ENCODE data around the gene ZNF223. TPM values are rescaled to one million over a fixed set of nuclear protein-coding genes. Genes with fewer than 3 reads are reported as not detected.

Gene ZNF223
- total RNA-seq, 1 experiment from 2014 or later = 3.5 TPM

DNA sequence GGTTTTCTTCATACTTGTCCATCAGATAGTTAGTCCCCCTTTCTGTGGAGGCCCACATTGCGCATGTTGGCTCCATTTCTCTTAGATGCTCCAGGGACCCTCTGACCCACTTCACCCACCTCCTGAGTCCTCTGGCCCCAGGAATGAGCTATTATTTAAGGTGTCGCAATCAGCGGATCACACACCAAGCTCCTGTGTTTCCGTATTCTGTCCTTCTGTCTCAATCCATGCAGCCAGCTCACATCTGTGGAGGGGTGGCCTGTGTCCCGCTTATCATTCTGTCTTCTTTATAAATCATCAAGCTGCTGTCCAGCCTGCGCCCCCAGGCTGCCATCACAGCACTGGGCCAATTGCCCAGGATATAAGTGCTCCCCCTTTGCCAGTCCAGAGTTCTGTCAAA lies 44.4 kb upstream of the ZNF223 start:
- ChIA-PET POLR2A (ENCODE audit: unreplicated experiment) (interaction anchor here (0.6 kb wide), 2 partner anchors 17 to 534 kb away, joined by 4 to 10 read pairs; no protein-coding TSS in a partner anchor), CTCF (no interaction called here)
- Histone ChIP-seq H3K79me2 (ENCODE audit: low read depth) (0 out of 2 replicates have a peak, but pooled peaks cover 3% of the 10 kb centered on the region), H3K36me3 (ENCODE audit: low read depth) (peaks cover 36% of the 10 kb centered on the region), H3K27me3 (ENCODE audit: insufficient read depth, low read depth) (no peaks in the 10 kb centered on the region), H3K27ac (no peak overlapping the region), H3K9me2 (ENCODE audit: insufficient read depth) (no peaks in the 10 kb centered on the region), H3K4me3 (no peak overlapping the region), H3F3A (ENCODE audit: insufficient read depth, low read depth) (0 out of 2 replicates have a peak, but pooled peaks cover 3% of the 10 kb centered on the region), H3K9me3 (ENCODE audit: insufficient read depth, low read depth) (peaks cover 30% of the 10 kb centered on the region), H4K20me1 (ENCODE audit: insufficient read depth) (no peaks in the 10 kb centered on the region), H2AFZ (no peak overlapping the region), H3K4me2 (no peak overlapping the region), H3K4me1 (replicated peaks; ENCODE audit: insufficient read depth) (peaks cover 7% of the 10 kb centered on the region)
- TF ChIP-seq, protein P1, sequence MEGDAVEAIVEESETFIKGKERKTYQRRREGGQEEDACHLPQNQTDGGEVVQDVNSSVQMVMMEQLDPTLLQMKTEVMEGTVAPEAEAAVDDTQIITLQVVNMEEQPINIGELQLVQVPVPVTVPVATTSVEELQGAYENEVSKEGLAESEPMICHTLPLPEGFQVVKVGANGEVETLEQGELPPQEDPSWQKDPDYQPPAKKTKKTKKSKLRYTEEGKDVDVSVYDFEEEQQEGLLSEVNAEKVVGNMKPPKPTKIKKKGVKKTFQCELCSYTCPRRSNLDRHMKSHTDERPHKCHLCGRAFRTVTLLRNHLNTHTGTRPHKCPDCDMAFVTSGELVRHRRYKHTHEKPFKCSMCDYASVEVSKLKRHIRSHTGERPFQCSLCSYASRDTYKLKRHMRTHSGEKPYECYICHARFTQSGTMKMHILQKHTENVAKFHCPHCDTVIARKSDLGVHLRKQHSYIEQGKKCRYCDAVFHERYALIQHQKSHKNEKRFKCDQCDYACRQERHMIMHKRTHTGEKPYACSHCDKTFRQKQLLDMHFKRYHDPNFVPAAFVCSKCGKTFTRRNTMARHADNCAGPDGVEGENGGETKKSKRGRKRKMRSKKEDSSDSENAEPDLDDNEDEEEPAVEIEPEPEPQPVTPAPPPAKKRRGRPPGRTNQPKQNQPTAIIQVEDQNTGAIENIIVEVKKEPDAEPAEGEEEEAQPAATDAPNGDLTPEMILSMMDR (conservative IDR thresholded peaks at IDR 0.05) = no peak
- no peak for TF ChIP-seq EZH2 (IDR thresholded peaks at IDR 0.05; ENCODE audit: low read depth)
- BruUV-seq (replicated peaks) = no TSS peak
- DNase-seq = no peak
- intact Hi-C loops (cut with micrococcal nuclease; ENCODE audit: unreplicated experiment) = no loop called here

DNA sequence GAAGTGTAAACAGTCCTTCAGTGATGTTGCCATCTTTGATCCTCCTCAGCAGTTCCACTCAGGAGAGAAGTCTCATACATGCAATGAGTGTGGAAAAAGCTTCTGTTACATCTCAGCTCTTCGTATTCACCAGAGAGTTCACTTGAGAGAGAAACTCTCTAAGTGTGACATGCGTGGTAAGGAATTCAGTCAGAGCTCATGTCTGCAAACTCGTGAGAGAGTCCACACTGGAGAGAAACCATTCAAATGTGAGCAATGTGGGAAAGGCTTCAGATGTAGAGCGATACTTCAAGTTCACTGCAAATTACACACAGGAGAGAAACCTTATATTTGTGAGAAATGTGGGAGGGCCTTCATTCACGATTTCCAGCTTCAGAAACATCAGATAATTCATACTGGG lies 41.4 kb upstream of the ZNF223 start:
- no peak for TF ChIP-seq EZH2 (IDR thresholded peaks at IDR 0.05; ENCODE audit: low read depth)
- TF ChIP-seq, protein P1 (conservative IDR thresholded peaks at IDR 0.05) = no peak
- H3K36me3 ChIP-seq (ENCODE audit: low read depth) = peaks cover 36% of the 10 kb centered on the region

GRCh38 chr19:44019498-44019897 lies 32.3 kb upstream of the ZNF223 start:
- intact Hi-C loops (cut with micrococcal nuclease; ENCODE audit: unreplicated experiment) = no loop called here
- CTCF ChIA-PET = no interaction called here
- H3K79me2 ChIP-seq (ENCODE audit: low read depth) = no peaks in the 10 kb centered on the region
- no peaks in the 10 kb centered on the region for H3K4me1 ChIP-seq (replicated peaks; ENCODE audit: insufficient read depth)
- no peaks in the 10 kb centered on the region for H3F3A ChIP-seq (ENCODE audit: insufficient read depth, low read depth)
- H2AFZ ChIP-seq = no peak overlapping the region
- POLR2A ChIA-PET (ENCODE audit: unreplicated experiment) = no interaction called here
- no TSS peak for BruUV-seq (replicated peaks)
- TF ChIP-seq, protein P1 (conservative IDR thresholded peaks at IDR 0.05) = no peak
- no peak for TF ChIP-seq EZH2 (IDR thresholded peaks at IDR 0.05; ENCODE audit: low read depth)
- no peaks in the 10 kb centered on the region for H3K27me3 ChIP-seq (ENCODE audit: insufficient read depth, low read depth)
- H3K9me3 ChIP-seq (ENCODE audit: insufficient read depth, low read depth) = peaks cover 12% of the 10 kb centered on the region
- no peak overlapping the region for H3K4me2 ChIP-seq
- H3K36me3 ChIP-seq (ENCODE audit: low read depth) = no peaks in the 10 kb centered on the region
- H3K27ac ChIP-seq = no peak overlapping the region
- H3K4me3 ChIP-seq = no peak overlapping the region
- H4K20me1 ChIP-seq (ENCODE audit: insufficient read depth) = no peaks in the 10 kb centered on the region
- no peak for DNase-seq
- no peaks in the 10 kb centered on the region for H3K9me2 ChIP-seq (ENCODE audit: insufficient read depth)

More for the DNA sequence above, 41.4 kb upstream of the ZNF223 start:
- H3K27ac ChIP-seq = no peak overlapping the region
- H3K4me3 ChIP-seq = no peak overlapping the region
- no peak overlapping the region for H2AFZ ChIP-seq
- H4K20me1 ChIP-seq (ENCODE audit: insufficient read depth) = no peaks in the 10 kb centered on the region
- H3F3A ChIP-seq (ENCODE audit: insufficient read depth, low read depth) = 0 out of 2 replicates have a peak, but pooled peaks cover 3% of the 10 kb centered on the region
- POLR2A ChIA-PET (ENCODE audit: unreplicated experiment) = no interaction called here
- no peaks in the 10 kb centered on the region for H3K79me2 ChIP-seq (ENCODE audit: low read depth)
- H3K4me1 ChIP-seq (replicated peaks; ENCODE audit: insufficient read depth) = no peaks in the 10 kb centered on the region
- DNase-seq = no peak
- intact Hi-C loops (cut with micrococcal nuclease; ENCODE audit: unreplicated experiment) = no loop called here
- BruUV-seq (replicated peaks) = no TSS peak
- no peak overlapping the region for H3K4me2 ChIP-seq
- H3K9me2 ChIP-seq (ENCODE audit: insufficient read depth) = no peaks in the 10 kb centered on the region
- CTCF ChIA-PET = no interaction called here
- peaks cover 33% of the 10 kb centered on the region for H3K9me3 ChIP-seq (ENCODE audit: insufficient read depth, low read depth)
- no peaks in the 10 kb centered on the region for H3K27me3 ChIP-seq (ENCODE audit: insufficient read depth, low read depth)

Data from PC-9 (cell line).